Hepatocyte (in vitro differentiated cells): ENCODE measurements around the gene ARMH3.

Experiments used
- CTCF ChIP-seq: fragments of 200-600 bp; sonication (generic); IDR thresholded peaks from 2 replicates; pipeline ENCODE4 v1.5.1; 2016; ENCODE audit warnings: antibody characterized with exemption, mild to moderate bottlenecking; ENCODE audit not compliant: poor library complexity
- EZH2 ChIP-seq: fragments of 200-600 bp; sonication (generic); IDR thresholded peaks from 2 replicates; pipeline ENCODE4 v1.6.1; 2016; ENCODE audit warnings: antibody characterized with exemption, mild to moderate bottlenecking, borderline replicate concordance
- EZH2phosphoT487 ChIP-seq: fragments of 200-600 bp; sonication (generic); IDR thresholded peaks from one replicate; pipeline ENCODE4 v1.6.1; 2018; ENCODE audit warnings: antibody characterized with exemption, mild to moderate bottlenecking, low read depth, moderate library complexity; ENCODE audit not compliant: unreplicated experiment, severe bottlenecking

- TF ChIP-seq EZH2 (no peak), CTCF (no peak), EZH2phosphoT487 (no peak)
Measured at GRCh38 chr10:102010961-102011360, 45.0 kb downstream of the ARMH3 start.
